Superior temporal gyrus (tissue), 1 donor: ENCODE results near the gene METTL26.

Source experiments
- DNase-seq: peaks from one replicate; pipeline ENCODE4 v3.0.0-alpha.2; 2016; ENCODE audit errors: extremely low spot score

The METTL26 gene

GRCh38 chr16:658679-659571 lies 22.8 kb upstream of the METTL26 start:
- DNase-seq, result no peak

GRCh38 chr16:657487-657886 lies 21.4 kb upstream of the METTL26 start:
- no peak for DNase-seq

- no peak for DNase-seq
Observed at GRCh38 chr16:654034-654433, 17.9 kb upstream of the METTL26 start.

- DNase-seq, result no peak
Observed at GRCh38 chr16:652454-653305, 16.6 kb upstream of the METTL26 start.

GRCh38 chr16:651844-652243 lies 15.7 kb upstream of the METTL26 start:
- DNase-seq, result no peak

- DNase-seq, result no peak
Observed at GRCh38 chr16:649631-650030, 13.5 kb upstream of the METTL26 start.

GRCh38 chr16:648781-649589 lies 12.9 kb upstream of the METTL26 start, which contains the start of gene WDR90:
Gene WDR90 (plus strand): TSS chr16:649365. CDS start chr16:649417, 52 bp downstream.
- DNase-seq, result peak; percentile 96

- no peak for DNase-seq
Observed at GRCh38 chr16:648071-648780, 12.1 kb upstream of the METTL26 start.

- DNase-seq, result no peak
Observed at GRCh38 chr16:647173-647902, 11.2 kb upstream of the METTL26 start.

GRCh38 chr16:646679-647172 lies 10.6 kb upstream of the METTL26 start:
- no peak for DNase-seq

- DNase-seq, result no peak
Observed at GRCh38 chr16:645852-646678, 10.0 kb upstream of the METTL26 start.

- DNase-seq, result no peak
Observed at GRCh38 chr16:644556-644955, 8.5 kb upstream of the METTL26 start.

- no peak for DNase-seq
Observed at GRCh38 chr16:643050-643368, 6.9 kb upstream of the METTL26 start.

- peak; percentile 10 for DNase-seq
Observed at GRCh38 chr16:642189-643049, 6.3 kb upstream of the METTL26 start.

- DNase-seq, result peak; percentile 52
Observed at GRCh38 chr16:641326-642188, 5.5 kb upstream of the METTL26 start, which contains the start of gene MCRIP2. Gene MCRIP2 (plus strand): TSS chr16:641828. CDS start chr16:641992, 164 bp downstream.

GRCh38 chr16:640614-641013 lies 4.5 kb upstream of the METTL26 start:
- DNase-seq, result no peak

- DNase-seq, result no peak
Observed at GRCh38 chr16:638836-639235, 2.7 kb upstream of the METTL26 start.
